Mesendoderm (in vitro differentiated cells): ENCODE measurements around the gene AFAP1L1.

Experiments used
- DNase-seq: peaks from one replicate; pipeline ENCODE4 v3.0.0; 2013
- H2AK5ac ChIP-seq: 2 replicates; pipeline ENCODE4 v1.6.1; 2013; ENCODE audit warnings: low read length, inconsistent platforms
- H2BK120ac ChIP-seq: 2 replicates; pipeline ENCODE4 v1.6.1; 2013; ENCODE audit warnings: low read depth, mild to moderate bottlenecking, low read length, moderate library complexity, mixed read lengths
- H2BK15ac ChIP-seq: replicated peaks from 2 replicates; pipeline ENCODE4 v1.6.1; 2013; ENCODE audit warnings: low read depth, mild to moderate bottlenecking, moderate library complexity
- H2BK5ac ChIP-seq: 2 replicates; pipeline ENCODE4 v1.6.1; 2013; ENCODE audit warnings: low read length, inconsistent platforms
- H3K18ac ChIP-seq: 2 replicates; pipeline ENCODE4 v1.6.1; 2013; ENCODE audit warnings: mild to moderate bottlenecking, low read length, mixed read lengths
- H3K23ac ChIP-seq: one replicate; pipeline ENCODE4 v1.6.1; 2013; ENCODE audit warnings: low read length
- H3K27ac ChIP-seq: 2 replicates; pipeline ENCODE4 v1.5.1; 2013; ENCODE audit warnings: low read depth, mild to moderate bottlenecking, inconsistent platforms, low read length, moderate library complexity
- H3K27me3 ChIP-seq: 2 replicates; pipeline ENCODE4 v1.6.1; 2013; ENCODE audit warnings: low read length, control low read depth, mild to moderate bottlenecking, inconsistent platforms; ENCODE audit not compliant: insufficient read depth, poor library complexity
- H3K36me3 ChIP-seq: 2 replicates; pipeline ENCODE4 v1.6.1; 2013; ENCODE audit warnings: low read length, inconsistent platforms; ENCODE audit not compliant: control insufficient read depth, insufficient read depth
- H3K4ac ChIP-seq: one replicate; pipeline ENCODE4 v1.6.1; 2013; ENCODE audit warnings: low read depth, mild to moderate bottlenecking, low read length, moderate library complexity
- H3K4me1 ChIP-seq: 2 replicates; pipeline ENCODE4 v1.6.1; 2013; ENCODE audit warnings: low read depth, low read length, inconsistent platforms; ENCODE audit not compliant: control insufficient read depth
- H3K4me2 ChIP-seq: 2 replicates; pipeline ENCODE4 v1.6.1; 2013; ENCODE audit warnings: low read length
- H3K4me3 ChIP-seq: 2 replicates; pipeline ENCODE4 v1.5.1; 2013; ENCODE audit warnings: mild to moderate bottlenecking, low read length
- H3K56ac ChIP-seq: one replicate; pipeline ENCODE4 v1.6.1; 2013; ENCODE audit warnings: low read length
- H3K79me1 ChIP-seq: 2 replicates; pipeline ENCODE4 v1.6.1; 2013; ENCODE audit warnings: low read length, inconsistent platforms
- H3K79me2 ChIP-seq: 2 replicates; pipeline ENCODE4 v1.6.1; 2013; ENCODE audit warnings: mild to moderate bottlenecking, low read length; ENCODE audit not compliant: control insufficient read depth, insufficient read depth
- H3K9ac ChIP-seq: 2 replicates; pipeline ENCODE4 v1.6.1; 2013; ENCODE audit warnings: low read length, inconsistent platforms
- H4K5ac ChIP-seq: one replicate; pipeline ENCODE4 v1.6.1; 2013; ENCODE audit warnings: low read length
- H4K8ac ChIP-seq: one replicate; pipeline ENCODE4 v1.6.1; 2013; ENCODE audit warnings: low read depth, mild to moderate bottlenecking, control low read depth, low read length, moderate library complexity
- WGBS: extraction: QIAGEN DNeasy Blood & Tissue Kit; methylation state at CpG from one replicate; pipeline ENCODE4 v1.1.7; 2013; ENCODE audit warnings: low lambda C conversion rate, missing lambda C conversion rate; ENCODE audit not compliant: insufficient coverage; ENCODE audit errors: extremely low coverage; 5-methylcytosine and 5-hydroxymethylcytosine counted together

Gene AFAP1L1

GRCh38 chr5:149379177-149379761 is 107.6 kb downstream of the AFAP1L1 start, which contains the start of gene IL17B:
TSS of gene IL17B (minus strand) at chr5:149379292. CDS start at chr5:149379225, 67 bp downstream.
- H3K36me3 ChIP-seq: no peaks in the 10 kb centered on the region
- no peak for DNase-seq
- H2AK5ac ChIP-seq: no peak within 1 kb of the TSS
- no peaks in the 10 kb centered on the region for H3K4me1 ChIP-seq
- H3K18ac ChIP-seq: no peak within 1 kb of the TSS
- no peaks in the 10 kb centered on the region for H3K79me2 ChIP-seq
- H4K5ac ChIP-seq: no peak within 1 kb of the TSS
- WGBS: no CpG with 5 or more reads among the region's 22 CpGs
- no peak within 1 kb of the TSS for H3K56ac ChIP-seq
- no peak within 1 kb of the TSS for H3K4me2 ChIP-seq
- H3K23ac ChIP-seq: no peak within 1 kb of the TSS
- H3K9ac ChIP-seq: no peak within 1 kb of the TSS
- H3K4ac ChIP-seq: no peak within 1 kb of the TSS
- H3K27me3 ChIP-seq: no peaks in the 10 kb centered on the region
- H2BK120ac ChIP-seq: no peak within 1 kb of the TSS
- H3K4me3 ChIP-seq: no peak within 1 kb of the TSS
- no peak within 1 kb of the TSS for H2BK5ac ChIP-seq
- H3K79me1 ChIP-seq: no peaks in the 10 kb centered on the region
- H3K27ac ChIP-seq: no peak within 1 kb of the TSS
- no peak within 1 kb of the TSS for H4K8ac ChIP-seq
- no peak within 1 kb of the TSS for H2BK15ac ChIP-seq

- Histone ChIP-seq H2AK5ac (no peak overlapping the region), H3K79me1 (no peaks in the 10 kb centered on the region), H3K4ac (no peak overlapping the region), H3K56ac (no peak overlapping the region), H3K79me2 (no peaks in the 10 kb centered on the region), H3K4me1 (no peaks in the 10 kb centered on the region), H2BK15ac (no peak overlapping the region), H2BK120ac (no peak overlapping the region), H2BK5ac (no peak overlapping the region), H3K27ac (no peak overlapping the region), H3K4me3 (no peak overlapping the region), H3K36me3 (no peaks in the 10 kb centered on the region), H3K9ac (no peak overlapping the region), H3K27me3 (no peaks in the 10 kb centered on the region), H3K18ac (no peak overlapping the region), H3K4me2 (no peak overlapping the region), H3K23ac (no peak overlapping the region), H4K5ac (no peak overlapping the region), H4K8ac (no peak overlapping the region)
- no CpG with 5 or more reads among the region's 5 CpGs for WGBS
- DNase-seq: no peak
Measured at GRCh38 chr5:149379818-149380374, 108.2 kb downstream of the AFAP1L1 start.

GRCh38 chr5:149380466-149381121 is 108.9 kb downstream of the AFAP1L1 start:
- Histone ChIP-seq H3K4ac (no peak overlapping the region), H2BK120ac (no peak overlapping the region), H3K79me2 (no peaks in the 10 kb centered on the region), H3K56ac (no peak overlapping the region), H3K27ac (no peak overlapping the region), H3K9ac (no peak overlapping the region), H3K79me1 (no peaks in the 10 kb centered on the region), H3K4me3 (no peak overlapping the region), H3K4me2 (no peak overlapping the region), H3K36me3 (no peaks in the 10 kb centered on the region), H2BK15ac (no peak overlapping the region), H3K27me3 (no peaks in the 10 kb centered on the region), H2AK5ac (no peak overlapping the region), H4K5ac (no peak overlapping the region), H3K4me1 (no peaks in the 10 kb centered on the region), H3K23ac (no peak overlapping the region), H3K18ac (no peak overlapping the region), H4K8ac (no peak overlapping the region), H2BK5ac (no peak overlapping the region)
- no CpG with 5 or more reads among the region's 16 CpGs for WGBS
- DNase-seq: no peak

GRCh38 chr5:149381261-149381985 is 109.8 kb downstream of the AFAP1L1 start:
- no peak overlapping the region for H3K4ac ChIP-seq
- no peak overlapping the region for H3K23ac ChIP-seq
- H2BK120ac ChIP-seq: no peak overlapping the region
- no peaks in the 10 kb centered on the region for H3K79me1 ChIP-seq
- H3K4me3 ChIP-seq: no peak overlapping the region
- H2BK15ac ChIP-seq: no peak overlapping the region
- no peaks in the 10 kb centered on the region for H3K36me3 ChIP-seq
- DNase-seq: no peak
- H3K56ac ChIP-seq: no peak overlapping the region
- peaks cover 6% of the 10 kb centered on the region for H3K4me1 ChIP-seq
- H3K18ac ChIP-seq: no peak overlapping the region
- H4K8ac ChIP-seq: no peak overlapping the region
- no peak overlapping the region for H3K4me2 ChIP-seq
- H2BK5ac ChIP-seq: no peak overlapping the region
- WGBS: no CpG with 5 or more reads among the region's 8 CpGs
- no peaks in the 10 kb centered on the region for H3K79me2 ChIP-seq
- H2AK5ac ChIP-seq: no peak overlapping the region
- H3K9ac ChIP-seq: no peak overlapping the region
- no peak overlapping the region for H3K27ac ChIP-seq
- H4K5ac ChIP-seq: no peak overlapping the region
- H3K27me3 ChIP-seq: no peaks in the 10 kb centered on the region

- Histone ChIP-seq H3K27me3 (no peaks in the 10 kb centered on the region), H3K56ac (no peak overlapping the region), H3K23ac (no peak overlapping the region), H3K4me3 (no peak overlapping the region), H2AK5ac (no peak overlapping the region), H4K8ac (no peak overlapping the region), H3K9ac (no peak overlapping the region), H2BK120ac (no peak overlapping the region), H2BK15ac (no peak overlapping the region), H3K79me2 (no peaks in the 10 kb centered on the region), H3K4me2 (no peak overlapping the region), H4K5ac (no peak overlapping the region), H3K4me1 (peaks cover 6% of the 10 kb centered on the region), H3K18ac (no peak overlapping the region), H3K79me1 (no peaks in the 10 kb centered on the region), H3K4ac (no peak overlapping the region), H3K27ac (no peak overlapping the region), H3K36me3 (no peaks in the 10 kb centered on the region), H2BK5ac (no peak overlapping the region)
- no CpG with 5 or more reads among the region's 16 CpGs for WGBS
- DNase-seq: peak; percentile 86
Measured at GRCh38 chr5:149381986-149382338, 110.3 kb downstream of the AFAP1L1 start.
